Omental fat pad (tissue), 4 donors: ENCODE measurements around the gene RSAD2. TPM values are rescaled to one million over a fixed set of nuclear protein-coding genes. Genes with fewer than 3 reads are reported as not detected.

Experiments
- ATAC-seq: fragments of 150-250 bp; one replicate; pipeline ENCODE4 v1.9.1; 2016; ENCODE audit warnings: mild to moderate bottlenecking, moderate library complexity; ENCODE audit not compliant: low FRiP score
- DNase-seq: peaks from one replicate; pipeline ENCODE4 v3.0.0-alpha.2; 2019; ENCODE audit warnings: low spot score
- total RNA-seq, 4 donors: library from RNA; depleted of rRNA; stranded (reverse); fragments of >200 nt; gene quantifications; one replicate each; pipeline ENCODE4 v1.1.0, GENCODE V29; 2016
- TF ChIP-seq, protein P1 (sequence below), 3 donors: fragments of 450-650 bp; IDR thresholded peaks; one replicate each; pipeline ENCODE4 v1.5.1; 2016 to 2017; ENCODE audit warnings: antibody characterized with exemption in 3 of 3, mild to moderate bottlenecking in 3 of 3, moderate library complexity in 2 of 3

RSAD2 gene
- total RNA-seq, 4 donors from 2014 or later = 0.56 to 25.1 (median 3.9) TPM

DNA sequence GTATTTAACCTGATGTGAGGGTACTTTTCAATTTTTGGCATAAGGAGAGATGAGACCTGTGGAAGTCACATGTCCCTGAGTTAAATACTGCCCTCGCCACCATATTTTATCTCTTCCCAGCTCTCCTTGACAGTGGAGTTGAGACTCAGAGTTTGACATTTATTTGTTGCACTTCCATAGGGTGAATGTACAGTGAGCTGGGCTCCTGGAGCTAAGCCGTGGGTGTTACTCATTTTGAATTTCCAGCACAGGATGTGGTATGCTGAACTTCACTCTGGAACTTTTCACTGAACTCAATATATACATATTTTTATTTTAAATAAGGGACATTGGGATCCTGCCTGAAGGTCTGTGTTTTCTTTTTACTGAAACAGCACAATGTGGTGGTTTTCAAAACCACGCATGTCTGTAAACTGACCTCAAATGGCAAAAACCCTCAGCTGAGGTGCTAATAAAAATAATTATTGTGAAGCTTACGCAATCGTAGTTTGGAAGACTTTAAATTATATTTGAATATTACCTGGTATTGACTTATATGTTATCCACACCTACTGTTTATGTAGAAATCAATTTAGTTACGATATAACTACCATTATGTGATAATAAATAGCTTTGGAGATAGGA lies 51.7 kb downstream of the RSAD2 start:
- DNase-seq = no peak
- TF ChIP-seq, protein P1, sequence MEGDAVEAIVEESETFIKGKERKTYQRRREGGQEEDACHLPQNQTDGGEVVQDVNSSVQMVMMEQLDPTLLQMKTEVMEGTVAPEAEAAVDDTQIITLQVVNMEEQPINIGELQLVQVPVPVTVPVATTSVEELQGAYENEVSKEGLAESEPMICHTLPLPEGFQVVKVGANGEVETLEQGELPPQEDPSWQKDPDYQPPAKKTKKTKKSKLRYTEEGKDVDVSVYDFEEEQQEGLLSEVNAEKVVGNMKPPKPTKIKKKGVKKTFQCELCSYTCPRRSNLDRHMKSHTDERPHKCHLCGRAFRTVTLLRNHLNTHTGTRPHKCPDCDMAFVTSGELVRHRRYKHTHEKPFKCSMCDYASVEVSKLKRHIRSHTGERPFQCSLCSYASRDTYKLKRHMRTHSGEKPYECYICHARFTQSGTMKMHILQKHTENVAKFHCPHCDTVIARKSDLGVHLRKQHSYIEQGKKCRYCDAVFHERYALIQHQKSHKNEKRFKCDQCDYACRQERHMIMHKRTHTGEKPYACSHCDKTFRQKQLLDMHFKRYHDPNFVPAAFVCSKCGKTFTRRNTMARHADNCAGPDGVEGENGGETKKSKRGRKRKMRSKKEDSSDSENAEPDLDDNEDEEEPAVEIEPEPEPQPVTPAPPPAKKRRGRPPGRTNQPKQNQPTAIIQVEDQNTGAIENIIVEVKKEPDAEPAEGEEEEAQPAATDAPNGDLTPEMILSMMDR (IDR thresholded peaks at IDR 0.05) = no peak
- no peak for ATAC-seq

DNA sequence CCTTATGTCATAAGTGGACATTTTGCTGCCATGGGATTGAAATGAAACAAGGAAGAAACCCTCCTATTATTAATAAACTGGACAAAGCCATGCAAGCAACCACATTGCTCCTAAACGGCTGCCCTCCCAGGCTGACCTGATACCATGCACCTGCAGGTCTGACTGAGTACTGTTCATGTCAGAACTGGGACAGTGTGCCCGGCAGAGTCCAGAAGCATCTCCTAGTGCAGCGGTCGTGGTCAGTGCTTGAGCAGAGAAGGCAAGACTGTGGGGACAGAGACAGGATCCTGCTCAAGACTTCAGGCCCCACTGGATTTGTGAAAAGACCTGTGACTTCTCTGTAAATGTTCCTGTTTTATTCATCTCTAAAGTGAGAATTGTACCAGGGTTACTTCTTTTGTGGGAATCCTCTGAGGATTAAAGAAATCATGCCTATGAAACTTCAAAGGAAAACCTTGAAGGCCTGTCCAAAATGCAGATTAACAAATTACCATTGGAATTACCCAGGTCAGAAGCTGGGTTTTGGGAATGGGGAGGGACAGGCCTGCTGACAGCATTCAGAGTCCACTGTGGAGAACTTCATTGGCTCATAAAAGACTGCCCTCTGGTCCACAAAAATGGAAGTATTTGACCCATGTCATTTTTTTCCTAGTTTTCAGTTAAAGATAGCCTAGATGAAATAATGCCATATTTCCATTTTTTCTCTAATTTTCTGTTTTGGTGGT lies 53.5 kb downstream of the RSAD2 start:
- TF ChIP-seq, protein P1 (IDR thresholded peaks at IDR 0.05) = no peak
- DNase-seq = no peak
- no peak for ATAC-seq

DNA sequence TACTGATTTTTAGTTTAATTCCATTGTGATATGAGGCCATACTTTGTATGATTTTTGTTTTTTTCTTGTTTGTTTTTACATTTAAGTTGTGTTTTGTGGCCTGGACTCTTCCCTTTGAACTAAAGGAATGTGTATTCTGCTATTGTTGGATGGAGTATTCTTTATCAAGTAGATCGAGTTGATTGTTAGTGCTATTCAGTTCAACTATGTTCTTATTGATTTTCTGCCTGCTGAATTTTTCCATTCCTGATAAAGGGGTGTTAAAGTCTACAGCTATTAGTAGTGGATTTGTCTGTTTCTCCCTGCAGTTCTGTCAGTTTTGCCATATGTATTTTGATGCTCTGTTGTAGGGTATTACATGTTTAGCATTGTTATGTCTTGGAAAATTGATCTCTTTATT lies 54.2 kb downstream of the RSAD2 start:
- ATAC-seq (no peak), DNase-seq (no peak)
- TF ChIP-seq, protein P1 (IDR thresholded peaks at IDR 0.05) = no peak

DNA sequence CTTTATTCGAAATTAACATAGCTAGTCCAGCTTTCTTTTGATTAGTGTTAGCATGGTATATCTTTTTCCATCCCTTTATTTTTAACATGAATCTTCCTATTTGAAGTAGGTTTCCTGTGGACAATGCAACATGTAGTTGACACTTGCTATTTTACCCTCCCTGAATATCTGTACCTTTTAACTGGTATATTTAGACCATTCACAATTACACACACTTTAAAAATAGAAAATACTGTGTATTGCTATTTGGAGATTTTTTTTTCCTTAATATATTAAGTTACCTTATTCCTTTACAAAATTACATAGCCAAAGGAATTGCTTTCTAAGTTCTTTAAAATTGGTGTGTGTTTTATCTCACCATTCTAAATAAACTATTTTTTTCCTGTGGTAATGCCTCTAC lies 54.6 kb downstream of the RSAD2 start:
- DNase-seq = no peak
- no peak for ATAC-seq
- TF ChIP-seq, protein P1 (IDR thresholded peaks at IDR 0.05) = no peak

DNA sequence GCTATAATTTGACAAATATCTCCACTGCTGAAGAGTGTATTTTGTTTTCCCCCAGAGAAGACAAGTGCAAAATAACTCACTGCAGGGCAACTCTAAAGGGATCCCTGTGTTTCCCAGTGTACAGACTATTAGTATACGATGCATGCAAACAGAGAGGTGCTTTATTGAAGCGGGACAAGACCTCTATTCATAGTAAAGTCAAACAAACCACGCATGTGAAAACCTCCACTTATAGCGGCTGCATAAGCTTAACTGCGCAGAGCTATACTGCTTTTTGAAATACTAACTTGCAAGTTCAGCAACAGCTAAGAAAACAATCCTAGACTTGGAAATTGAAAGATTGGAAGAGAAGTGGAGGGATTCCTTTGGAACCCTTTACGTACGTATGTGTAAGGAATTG lies 55.3 kb downstream of the RSAD2 start:
- DNase-seq (no peak), ATAC-seq (no peak)
- TF ChIP-seq, protein P1 (IDR thresholded peaks at IDR 0.05) = no peak

DNA sequence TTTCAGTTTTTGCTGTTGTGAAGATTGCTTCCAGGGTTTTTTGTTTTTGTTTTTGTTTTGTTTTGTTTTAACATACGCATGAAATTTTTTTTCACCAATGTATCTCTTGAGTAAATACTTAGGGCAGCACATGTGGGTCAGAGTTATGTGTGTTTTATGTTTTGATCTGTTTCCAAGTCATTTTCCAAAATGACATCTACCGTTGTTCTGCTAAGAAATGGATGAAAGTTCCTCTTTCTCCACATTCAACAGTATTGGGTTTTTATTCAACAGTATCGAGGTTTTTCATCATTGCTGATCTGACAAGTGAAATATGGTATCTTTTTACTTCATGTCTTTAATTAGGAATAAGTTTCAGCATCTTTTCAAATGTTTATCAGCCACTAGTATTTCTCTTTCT lies 56.3 kb downstream of the RSAD2 start:
- TF ChIP-seq, protein P1 (IDR thresholded peaks at IDR 0.05) = no peak
- DNase-seq (no peak), ATAC-seq (no peak)

DNA sequence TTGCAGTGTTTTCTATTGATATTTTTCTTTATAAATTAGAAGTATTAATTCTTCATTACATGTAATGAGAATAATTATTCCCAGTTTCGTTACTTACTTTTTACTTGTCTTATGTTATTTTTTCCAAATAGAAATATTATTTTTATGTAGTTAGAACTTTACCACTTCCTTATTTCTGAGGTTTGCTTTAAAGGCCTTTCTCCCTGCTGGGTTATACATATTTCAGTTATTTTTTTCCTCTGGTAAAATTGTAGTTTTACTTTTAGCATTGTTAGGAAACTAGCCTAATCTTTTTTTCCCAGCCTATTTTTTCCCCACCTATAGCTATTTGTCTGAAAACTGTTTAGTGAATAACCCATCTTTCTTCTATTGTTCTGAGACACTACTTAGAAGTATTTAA lies 56.8 kb downstream of the RSAD2 start:
- no peak for DNase-seq
- TF ChIP-seq, protein P1 (IDR thresholded peaks at IDR 0.05) = no peak
- no peak for ATAC-seq
